ENCODE data around the gene IGFBP6. TPM values are rescaled to one million over a fixed set of nuclear protein-coding genes. Genes with fewer than 3 reads are reported as not detected.

IGFBP6 gene
- total RNA-seq, 2 donors from 2014 or later: 0.45 TPM; not detected in 1

- H3K36me3 Mint-ChIP-seq (ENCODE audit: low read depth): no peaks in the 10 kb centered on the region
- no peaks in the 10 kb centered on the region for H3K9me3 ChIP-seq (ENCODE audit: control insufficient read depth, low read length, poor library complexity, severe bottlenecking)
- no peaks in the 10 kb centered on the region for H3K27me3 Mint-ChIP-seq
- DNase-seq: no peak
- no peak overlapping the region for H3K4me3 Mint-ChIP-seq
- no peak overlapping the region for H3K27ac Mint-ChIP-seq
- H3K4me1 Mint-ChIP-seq: no peaks in the 10 kb centered on the region
- no peak for ATAC-seq
These were observed 50.2 kb downstream of the IGFBP6 start for GRCh38 chr12:53147653-53148052.

- H3K9me3 ChIP-seq (ENCODE audit: control insufficient read depth, low read length, poor library complexity, severe bottlenecking): no peaks in the 10 kb centered on the region
- ATAC-seq (no peak), DNase-seq (no peak)
- Mint-ChIP-seq H3K4me3 (no peak overlapping the region), H3K27me3 (no peaks in the 10 kb centered on the region), H3K36me3 (ENCODE audit: low read depth) (no peaks in the 10 kb centered on the region), H3K4me1 (no peaks in the 10 kb centered on the region), H3K27ac (peak overlapping the region; percentile 8)
These were observed 53.6 kb downstream of the IGFBP6 start for GRCh38 chr12:53151039-53151438.

Other genes starting within 250 kb of the IGFBP6 start
- not detected for gene KRT78, start 248.7 kb upstream of the IGFBP6 start, total RNA-seq
- gene KRT8, start 192.6 kb upstream of the IGFBP6 start, total RNA-seq: 1 to 10 TPM in 1 of 2 donors, under 1 TPM in 1; 0.67 to 3.2 TPM
- 1 to 10 TPM; 1.8 to 3.2 TPM for gene KRT18, start 148.5 kb upstream of the IGFBP6 start, total RNA-seq
- 100 to 1,000 TPM; 635 to 667 TPM for gene EIF4B, start 91.2 kb upstream of the IGFBP6 start, total RNA-seq
- 1 to 10 TPM; 1.4 to 3.1 TPM for gene TNS2, start 47.6 kb upstream of the IGFBP6 start, total RNA-seq
- 10 to 100 TPM; 23.1 to 29.6 TPM for gene SPRYD3, start 18.3 kb upstream of the IGFBP6 start, total RNA-seq
- gene SOAT2, start 5.8 kb downstream of the IGFBP6 start, total RNA-seq: 1 to 10 TPM in 1 of 2 donors, under 1 TPM in 1; 0.83 to 2.5 TPM
- 10 to 100 TPM; 24.3 to 34.6 TPM for gene ZNF740, start 83.1 kb downstream of the IGFBP6 start, total RNA-seq
- 10 to 100 TPM; 57.2 to 61.0 TPM for gene CSAD, start 83.3 kb downstream of the IGFBP6 start, total RNA-seq
- gene ITGB7, start 109.6 kb downstream of the IGFBP6 start, total RNA-seq: 100 to 1,000 TPM; 306 to 367 TPM
- 10 to 100 TPM; 57.6 to 57.8 TPM for gene RARG, start 134.5 kb downstream of the IGFBP6 start, total RNA-seq
- gene ESPL1, start 170.6 kb downstream of the IGFBP6 start, total RNA-seq: under 1 TPM; 0.30 to 0.83 TPM
- gene PFDN5, start 197.9 kb downstream of the IGFBP6 start, total RNA-seq: 100 to 1,000 TPM; 566 to 600 TPM
- 10 to 100 TPM; 30.6 to 32.5 TPM for gene MYG1, start 202.0 kb downstream of the IGFBP6 start, total RNA-seq
- gene AAAS, start 223.9 kb downstream of the IGFBP6 start, total RNA-seq: 10 to 100 TPM; 31.2 to 31.8 TPM
- gene SP7, start 238.7 kb downstream of the IGFBP6 start, total RNA-seq: not detected

Data from T-helper 17 cell (primary cell).